Endothelial cell of umbilical vein (primary cell): Measurements from ENCODE around the gene TMUB2. TPM values are rescaled to one million over a fixed set of nuclear protein-coding genes. Genes with fewer than 3 reads are reported as not detected.

Experiments
- BruUV-seq: library from RNA; stranded (reverse); fragments of 400-500 nt; replicated peaks from 2 replicates; lab custom pipeline; 2021; lab: Mats Ljungman, UMichigan
- CTCF ChIA-PET: fragments of 300-600, 350-600 bp; sonication (Branson Sonifier 250); formaldehyde crosslinking; loops from one replicate; lab custom pipeline; 2021; ENCODE audit warnings: antibody characterized with exemption, inconsistent platforms; lab: Charles Lee
- POLR2A ChIA-PET: fragments of 300-600, 350-600 bp; sonication (Branson Sonifier 250); formaldehyde crosslinking; loops from one replicate; lab custom pipeline; 2021; ENCODE audit warnings: antibody characterized with exemption, inconsistent platforms; lab: Charles Lee
- DNase-seq: peaks from one replicate; pipeline ENCODE4 v3.0.0-alpha.2; 2011; ENCODE audit warnings: low read depth, low spot score
- FAIRE-seq: peaks from 2 replicates; lab custom pipeline; 2011; peaks lifted over from hg19 to GRCh38; lab: Jason Lieb, UNC
- H2AFZ ChIP-seq: 2 replicates; pipeline ENCODE4 v1.6.0; 2012; ENCODE audit warnings: low read depth, low read length, control low read depth, inconsistent platforms
- H3K27ac ChIP-seq: 2 replicates; pipeline ENCODE4 v1.5.1; 2011; ENCODE audit warnings: low read depth, mild to moderate bottlenecking, control low read depth, low read length, moderate library complexity; ENCODE audit not compliant: insufficient read depth
- H3K27me3 ChIP-seq, 2 experiments: 2 replicates each; pipeline versions ENCODE4 v1.6.0 to v1.6.1; 2011; ENCODE audit warnings: low read length in 2 of 2, mixed read lengths in 1 of 2; ENCODE audit not compliant: control insufficient read depth in 2 of 2, insufficient read depth in 2 of 2
- H3K36me3 ChIP-seq, 2 experiments: 2 replicates in 1 of 2; 3 replicates in 1 of 2; pipeline ENCODE4 v1.5.1; 2011; ENCODE audit warnings: low read length in 2 of 2, mild to moderate bottlenecking in 1 of 2, moderate library complexity in 1 of 2; ENCODE audit not compliant: control insufficient read depth in 2 of 2, insufficient read depth in 2 of 2; ENCODE audit errors: extremely low read depth in 1 of 2
- H3K4me1 ChIP-seq: 3 replicates; pipeline ENCODE4 v1.5.1; 2011; ENCODE audit warnings: mild to moderate bottlenecking, low read length; ENCODE audit not compliant: control insufficient read depth, insufficient read depth; ENCODE audit errors: extremely low read depth
- H3K4me2 ChIP-seq: 2 replicates; pipeline ENCODE4 v1.6.1; 2011; ENCODE audit warnings: low read length, control low read depth, mixed read lengths; ENCODE audit not compliant: insufficient read depth
- H3K4me3 ChIP-seq, 3 experiments: fragments of 200-600 bp in 1 of 3; sonication (generic), shearing (Covaris generic) in 1 of 3; replicated peaks in 1 of 3; 2 replicates each; pipeline ENCODE4 v1.5.1; 2011 to 2016; ENCODE audit warnings: control low read depth in 3 of 3, low read length in 3 of 3, mild to moderate bottlenecking in 2 of 3, inconsistent platforms in 1 of 3, low read depth in 1 of 3, moderate library complexity in 1 of 3; ENCODE audit not compliant: insufficient read depth in 1 of 3
- H3K79me2 ChIP-seq: 2 replicates; pipeline ENCODE4 v1.6.0; 2012; ENCODE audit warnings: low read length, inconsistent platforms; ENCODE audit not compliant: control insufficient read depth, insufficient read depth
- H3K9ac ChIP-seq: replicated peaks from 2 replicates; pipeline ENCODE3; 2011; ENCODE audit warnings: low read length, control low read depth; ENCODE audit not compliant: insufficient read depth; ENCODE audit errors: extremely low read depth
- H3K9me1 ChIP-seq: replicated peaks from 3 replicates; pipeline ENCODE4 v1.6.0; 2011; ENCODE audit warnings: mild to moderate bottlenecking, low read length; ENCODE audit not compliant: control insufficient read depth, insufficient read depth; ENCODE audit errors: extremely low read depth
- H3K9me3 ChIP-seq: replicated peaks from 2 replicates; pipeline ENCODE4 v1.5.1; 2012; ENCODE audit warnings: low read length, inconsistent platforms; ENCODE audit not compliant: control insufficient read depth, insufficient read depth
- H4K20me1 ChIP-seq: replicated peaks from 2 replicates; pipeline ENCODE3; 2011; ENCODE audit warnings: mild to moderate bottlenecking, low read length; ENCODE audit not compliant: control insufficient read depth, insufficient read depth; ENCODE audit errors: extremely low read depth
- CTCF ChIP-seq, 2 donors: IDR thresholded peaks; 1 replicate in 1 of 2; 2 replicates in 1 of 2; pipeline ENCODE4 v1.5.1; 2011; ENCODE audit warnings: low read length in 2 of 2, mild to moderate bottlenecking in 2 of 2, moderate library complexity in 2 of 2, control low read depth in 1 of 2, inconsistent platforms in 1 of 2, low read depth in 1 of 2; ENCODE audit not compliant: insufficient read depth in 1 of 2; ENCODE audit errors: extremely low read depth in 1 of 2
- EZH2 ChIP-seq: IDR thresholded peaks from 2 replicates; pipeline ENCODE4 v1.6.1; 2012; ENCODE audit warnings: borderline replicate concordance, low read depth, mild to moderate bottlenecking, moderate library complexity, low read length, inconsistent platforms; ENCODE audit not compliant: severe bottlenecking
- FOS ChIP-seq: IDR thresholded peaks from 2 replicates; pipeline ENCODE4 v1.6.1; 2011; ENCODE audit warnings: mild to moderate bottlenecking, low read length, moderate library complexity, borderline replicate concordance; ENCODE audit not compliant: insufficient read depth
- GATA2 ChIP-seq: IDR thresholded peaks from 2 replicates; pipeline ENCODE4 v1.7.0; 2011; ENCODE audit warnings: low read depth, mild to moderate bottlenecking, moderate library complexity, mixed read lengths, low read length; ENCODE audit not compliant: insufficient read length, insufficient read depth
- MAX ChIP-seq: IDR thresholded peaks from 2 replicates; pipeline ENCODE4 v1.6.1; 2011; ENCODE audit not compliant: insufficient read depth, insufficient read length
- dilution Hi-C: fragments of 300-500 bp; cut with MboI; formaldehyde crosslinking; loops from one replicate; pipeline ENCODE4 v1.15.0; 2019; ENCODE audit warnings: low sequenced_read_pairs; ENCODE audit not compliant: extremely low pct_ligation_motif_present
- intact Hi-C: fragments of 100-400 bp; cut with micrococcal nuclease; formaldehyde crosslinking; loops from one replicate; pipeline ENCODE4 v1.10.0; 2022
- polyA plus RNA-seq, 4 experiments: library from polyadenylated mRNA; depleted of rRNA in 3 of 4; stranded (reverse) in 3 of 4; unstranded in 1 of 4; fragments of >200 nt; gene quantifications; 2 replicates each; pipeline versions ENCODE4 v1.2.1 to v1.2.3, GENCODE V29; 2011 to 2012; ENCODE audit warnings: missing spikeins in 1 of 4
- total RNA-seq: library from RNA; stranded (reverse); gene quantifications from 2 replicates; pipeline ENCODE4 v1.2.3, GENCODE V29; 2021

The TMUB2 gene
- total and polyA plus RNA-seq, 2 donors (not counting 3 experiments of a cell fraction or from before 2014, with no cell fraction given) = 43.6 to 72.5 TPM

GRCh38 chr17:44164476-44164875 lies 22.3 kb upstream of the TMUB2 start:
- no peak for TF ChIP-seq MAX
- TF ChIP-seq GATA2 = no peak
- TF ChIP-seq FOS = no peak
- no peak overlapping the region for H2AFZ ChIP-seq
- dilution Hi-C loops = no loop called here
- H3K4me1 ChIP-seq = no peaks in the 10 kb centered on the region
- no peak overlapping the region for H3K4me3 ChIP-seq
- no peaks in the 10 kb centered on the region for H4K20me1 ChIP-seq
- H3K27me3 ChIP-seq = no peaks in the 10 kb centered on the region
- CTCF ChIA-PET = interaction anchor here (0.6 kb wide), 1 partner anchor 24 kb away, joined by 3 read pairs; no protein-coding TSS in a partner anchor
- no peaks in the 10 kb centered on the region for H3K36me3 ChIP-seq
- H3K9me1 ChIP-seq = no peaks in the 10 kb centered on the region
- no peak overlapping the region for H3K4me2 ChIP-seq
- no peaks in the 10 kb centered on the region for H3K9me3 ChIP-seq
- no peak overlapping the region for H3K27ac ChIP-seq
- intact Hi-C loops = no loop called here
- H3K9ac ChIP-seq = no peak overlapping the region
- DNase-seq (no peak), FAIRE-seq (no peak)
- no TSS peak for BruUV-seq
- POLR2A ChIA-PET = no interaction called here
- no peaks in the 10 kb centered on the region for H3K79me2 ChIP-seq

GRCh38 chr17:44167181-44167861 lies 19.5 kb upstream of the TMUB2 start:
- POLR2A ChIA-PET = no interaction called here
- Histone ChIP-seq H3K27me3 (no peaks in the 10 kb centered on the region), H3K9me1 (no peaks in the 10 kb centered on the region), H4K20me1 (no peaks in the 10 kb centered on the region), H3K4me3 (no peak overlapping the region), H3K36me3 (no peaks in the 10 kb centered on the region), H3K9ac (no peak overlapping the region), H2AFZ (no peak overlapping the region), H3K4me1 (no peaks in the 10 kb centered on the region), H3K27ac (no peak overlapping the region), H3K79me2 (no peaks in the 10 kb centered on the region), H3K4me2 (no peak overlapping the region), H3K9me3 (no peaks in the 10 kb centered on the region)
- no peak for FAIRE-seq
- no peak for DNase-seq
- BruUV-seq = no TSS peak
- CTCF ChIA-PET = interaction anchor here (0.6 to 3.9 kb wide), 16 partner anchors 17 to 356 kb away, joined by 3 to 69 read pairs (median 7); partner anchors contain the start of genes HDAC5, LSM12, PPY and TMUB2
- intact Hi-C loops (no loop called here), dilution Hi-C loops (no loop called here)
- no peak for TF ChIP-seq EZH2
- TF ChIP-seq CTCF (IDR thresholded peaks at IDR 0.05; ENCODE audit: extremely low read depth in 1 of 2, insufficient read depth in 1 of 2, low read depth in 1 of 2, low read length in 2 of 2) = no peak
- no peak for TF ChIP-seq FOS
